HG03039 (cell line): Measurements from ENCODE around the gene SLC22A31.
"Not testable (repeated sequence)": the region's sequence is repeated elsewhere in the genome, so short reads cannot be mapped to it uniquely, and the experiment has no call there.

Experiments used
- ATAC-seq: cut with Tn5 transposase; IDR thresholded peaks from one replicate; pipeline ENCODE4 v1.9.1; 2021; ENCODE audit warnings: mild to moderate bottlenecking, moderate library complexity; ENCODE audit not compliant: unreplicated experiment

Gene SLC22A31

GRCh38 chr16:89193576-89194293 lies 6.6 kb downstream of the SLC22A31 start:
- ATAC-seq = no peak

- no peak for ATAC-seq
Measured at GRCh38 chr16:89192956-89193575, 7.3 kb downstream of the SLC22A31 start.

GRCh38 chr16:89192186-89192955 lies 8.0 kb downstream of the SLC22A31 start:
- ATAC-seq = not testable (repeated sequence)

- no peak for ATAC-seq
Measured at GRCh38 chr16:89191901-89192185, 8.5 kb downstream of the SLC22A31 start.

GRCh38 chr16:89191033-89191900 lies 9.1 kb downstream of the SLC22A31 start:
- ATAC-seq = no peak

GRCh38 chr16:89190150-89190958 lies 10.0 kb downstream of the SLC22A31 start:
- ATAC-seq = no peak

GRCh38 chr16:89189358-89190025 lies 10.8 kb downstream of the SLC22A31 start:
- no peak for ATAC-seq

- not testable (repeated sequence) for ATAC-seq
Measured at GRCh38 chr16:89188471-89189357, 11.6 kb downstream of the SLC22A31 start.

- no peak for ATAC-seq
Measured at GRCh38 chr16:89187770-89188392, 12.5 kb downstream of the SLC22A31 start.

- ATAC-seq = no peak
Measured at GRCh38 chr16:89187032-89187769, 13.1 kb downstream of the SLC22A31 start.

GRCh38 chr16:89186593-89187031 lies 13.7 kb downstream of the SLC22A31 start:
- not testable (repeated sequence) for ATAC-seq

GRCh38 chr16:89185887-89186592 lies 14.3 kb downstream of the SLC22A31 start:
- ATAC-seq = not testable (repeated sequence)

GRCh38 chr16:89184933-89185794 lies 15.2 kb downstream of the SLC22A31 start:
- no peak for ATAC-seq

- ATAC-seq = no peak
Measured at GRCh38 chr16:89184677-89184932, 15.7 kb downstream of the SLC22A31 start.

- no peak for ATAC-seq
Measured at GRCh38 chr16:89183975-89184676, 16.2 kb downstream of the SLC22A31 start.

GRCh38 chr16:89183463-89183862 lies 16.9 kb downstream of the SLC22A31 start:
- no peak for ATAC-seq
